Measurements from ENCODE around the gene ARFGAP1. TPM values are rescaled to one million over a fixed set of nuclear protein-coding genes. Genes with fewer than 3 reads are reported as not detected.

Gene ARFGAP1
- total RNA-seq, 2 donors from 2014 or later, result 32.1 to 50.3 TPM

GRCh38 chr20:63255931-63256704 is 16.5 kb upstream of the ARFGAP1 start:
- no peak for ATAC-seq
- intact Hi-C loops (cut with DNase I), result no loop called here

GRCh38 chr20:63256954-63257353 is 15.7 kb upstream of the ARFGAP1 start:
- DNase-seq (no peak), ATAC-seq (no peak)
- intact Hi-C loops (cut with DNase I), result no loop called here

More at GRCh38 chr20:63255931-63256704, 16.5 kb upstream of the ARFGAP1 start:
- DNase-seq, result no peak

- intact Hi-C loops (cut with DNase I), result no loop called here
- no peak for ATAC-seq
Observed at GRCh38 chr20:63257629-63258028, 15.0 kb upstream of the ARFGAP1 start.

GRCh38 chr20:63258781-63259180 is 13.8 kb upstream of the ARFGAP1 start:
- DNase-seq (no peak), ATAC-seq (no peak)
- intact Hi-C loops (cut with DNase I), result no loop called here

More at GRCh38 chr20:63257629-63258028, 15.0 kb upstream of the ARFGAP1 start:
- DNase-seq, result no peak

- ATAC-seq (no peak), DNase-seq (no peak)
- intact Hi-C loops (cut with DNase I), result no loop called here
Observed at GRCh38 chr20:63259734-63260460, 12.7 kb upstream of the ARFGAP1 start.

- no peak for ATAC-seq
- intact Hi-C loops (cut with DNase I), result no loop called here
Observed at GRCh38 chr20:63260521-63260920, 12.1 kb upstream of the ARFGAP1 start.

GRCh38 chr20:63261060-63261794 is 11.4 kb upstream of the ARFGAP1 start:
- DNase-seq (no peak), ATAC-seq (no peak)
- intact Hi-C loops (cut with DNase I), result no loop called here

More at GRCh38 chr20:63260521-63260920, 12.1 kb upstream of the ARFGAP1 start:
- DNase-seq, result no peak

- intact Hi-C loops (cut with DNase I), result no loop called here
- ATAC-seq, result no peak
Observed at GRCh38 chr20:63261795-63262528, 10.7 kb upstream of the ARFGAP1 start.

GRCh38 chr20:63262836-63263235 is 9.8 kb upstream of the ARFGAP1 start:
- intact Hi-C loops (cut with DNase I), result no loop called here
- DNase-seq, result no peak
- ATAC-seq, result no peak

More at GRCh38 chr20:63261795-63262528, 10.7 kb upstream of the ARFGAP1 start:
- DNase-seq, result no peak

GRCh38 chr20:63264000-63264399 is 8.6 kb upstream of the ARFGAP1 start:
- DNase-seq (no peak), ATAC-seq (no peak)
- intact Hi-C loops (cut with DNase I), result no loop called here

- intact Hi-C loops (cut with DNase I), result no loop called here
- DNase-seq (no peak), ATAC-seq (no peak)
Observed at GRCh38 chr20:63264519-63264918, 8.1 kb upstream of the ARFGAP1 start.

- no peak for DNase-seq
- no peak for ATAC-seq
- intact Hi-C loops (cut with DNase I), result no loop called here
Observed at GRCh38 chr20:63265891-63266515, 6.6 kb upstream of the ARFGAP1 start.

- ATAC-seq (no peak), DNase-seq (no peak)
- intact Hi-C loops (cut with DNase I), result no loop called here
Observed at GRCh38 chr20:63267691-63268090, 4.9 kb upstream of the ARFGAP1 start.

- intact Hi-C loops (cut with DNase I), result no loop called here
Observed at GRCh38 chr20:63268256-63268655, 4.4 kb upstream of the ARFGAP1 start.

GRCh38 chr20:63268671-63269439 is 3.8 kb upstream of the ARFGAP1 start:
- intact Hi-C loops (cut with DNase I), result no loop called here
- ATAC-seq (no peak), DNase-seq (no peak)

More at GRCh38 chr20:63268256-63268655, 4.4 kb upstream of the ARFGAP1 start:
- DNase-seq (no peak), ATAC-seq (no peak)

- intact Hi-C loops (cut with DNase I), result no loop called here
- no peak for ATAC-seq
Observed at GRCh38 chr20:63269724-63270123, 2.9 kb upstream of the ARFGAP1 start.

GRCh38 chr20:63270606-63271325 is 1.8 kb upstream of the ARFGAP1 start:
- ATAC-seq (no peak), DNase-seq (no peak)
- intact Hi-C loops (cut with DNase I), result no loop called here

More at GRCh38 chr20:63269724-63270123, 2.9 kb upstream of the ARFGAP1 start:
- no peak for DNase-seq

Data from left cardiac atrium (tissue), 4 donors.